Endothelial cell of umbilical vein (primary cell): ENCODE measurements around the gene XAGE2. TPM values are rescaled to one million over a fixed set of nuclear protein-coding genes. Genes with fewer than 3 reads are reported as not detected.

ENCODE experiments used
- BruUV-seq: library from RNA; stranded (reverse); fragments of 400-500 nt; replicated peaks from 2 replicates; lab custom pipeline; 2021; lab: Mats Ljungman, UMichigan
- CTCF ChIA-PET: fragments of 300-600, 350-600 bp; sonication (Branson Sonifier 250); formaldehyde crosslinking; loops from one replicate; lab custom pipeline; 2021; ENCODE audit warnings: antibody characterized with exemption, inconsistent platforms; lab: Charles Lee
- POLR2A ChIA-PET: fragments of 300-600, 350-600 bp; sonication (Branson Sonifier 250); formaldehyde crosslinking; loops from one replicate; lab custom pipeline; 2021; ENCODE audit warnings: antibody characterized with exemption, inconsistent platforms; lab: Charles Lee
- DNase-seq: peaks from one replicate; pipeline ENCODE4 v3.0.0-alpha.2; 2011; ENCODE audit warnings: low read depth, low spot score
- FAIRE-seq: peaks from 2 replicates; lab custom pipeline; 2011; peaks lifted over from hg19 to GRCh38; lab: Jason Lieb, UNC
- H2AFZ ChIP-seq: 2 replicates; pipeline ENCODE4 v1.6.0; 2012; ENCODE audit warnings: low read depth, low read length, control low read depth, inconsistent platforms
- H3K27ac ChIP-seq: 2 replicates; pipeline ENCODE4 v1.5.1; 2011; ENCODE audit warnings: low read depth, mild to moderate bottlenecking, control low read depth, low read length, moderate library complexity; ENCODE audit not compliant: insufficient read depth
- H3K27me3 ChIP-seq, 2 experiments: 2 replicates each; pipeline versions ENCODE4 v1.6.0 to v1.6.1; 2011; ENCODE audit warnings: low read length in 2 of 2, mixed read lengths in 1 of 2; ENCODE audit not compliant: control insufficient read depth in 2 of 2, insufficient read depth in 2 of 2
- H3K36me3 ChIP-seq, 2 experiments: 2 replicates in 1 of 2; 3 replicates in 1 of 2; pipeline ENCODE4 v1.5.1; 2011; ENCODE audit warnings: low read length in 2 of 2, mild to moderate bottlenecking in 1 of 2, moderate library complexity in 1 of 2; ENCODE audit not compliant: control insufficient read depth in 2 of 2, insufficient read depth in 2 of 2; ENCODE audit errors: extremely low read depth in 1 of 2
- H3K4me1 ChIP-seq: 3 replicates; pipeline ENCODE4 v1.5.1; 2011; ENCODE audit warnings: mild to moderate bottlenecking, low read length; ENCODE audit not compliant: control insufficient read depth, insufficient read depth; ENCODE audit errors: extremely low read depth
- H3K4me2 ChIP-seq: 2 replicates; pipeline ENCODE4 v1.6.1; 2011; ENCODE audit warnings: low read length, control low read depth, mixed read lengths; ENCODE audit not compliant: insufficient read depth
- H3K4me3 ChIP-seq, 3 experiments: fragments of 200-600 bp in 1 of 3; sonication (generic), shearing (Covaris generic) in 1 of 3; replicated peaks in 1 of 3; 2 replicates each; pipeline ENCODE4 v1.5.1; 2011 to 2016; ENCODE audit warnings: control low read depth in 3 of 3, low read length in 3 of 3, mild to moderate bottlenecking in 2 of 3, inconsistent platforms in 1 of 3, low read depth in 1 of 3, moderate library complexity in 1 of 3; ENCODE audit not compliant: insufficient read depth in 1 of 3
- H3K79me2 ChIP-seq: 2 replicates; pipeline ENCODE4 v1.6.0; 2012; ENCODE audit warnings: low read length, inconsistent platforms; ENCODE audit not compliant: control insufficient read depth, insufficient read depth
- H3K9ac ChIP-seq: replicated peaks from 2 replicates; pipeline ENCODE3; 2011; ENCODE audit warnings: low read length, control low read depth; ENCODE audit not compliant: insufficient read depth; ENCODE audit errors: extremely low read depth
- H3K9me1 ChIP-seq: replicated peaks from 3 replicates; pipeline ENCODE4 v1.6.0; 2011; ENCODE audit warnings: mild to moderate bottlenecking, low read length; ENCODE audit not compliant: control insufficient read depth, insufficient read depth; ENCODE audit errors: extremely low read depth
- H3K9me3 ChIP-seq: replicated peaks from 2 replicates; pipeline ENCODE4 v1.5.1; 2012; ENCODE audit warnings: low read length, inconsistent platforms; ENCODE audit not compliant: control insufficient read depth, insufficient read depth
- H4K20me1 ChIP-seq: replicated peaks from 2 replicates; pipeline ENCODE3; 2011; ENCODE audit warnings: mild to moderate bottlenecking, low read length; ENCODE audit not compliant: control insufficient read depth, insufficient read depth; ENCODE audit errors: extremely low read depth
- EZH2 ChIP-seq: IDR thresholded peaks from 2 replicates; pipeline ENCODE4 v1.6.1; 2012; ENCODE audit warnings: borderline replicate concordance, low read depth, mild to moderate bottlenecking, moderate library complexity, low read length, inconsistent platforms; ENCODE audit not compliant: severe bottlenecking
- FOS ChIP-seq: IDR thresholded peaks from 2 replicates; pipeline ENCODE4 v1.6.1; 2011; ENCODE audit warnings: mild to moderate bottlenecking, low read length, moderate library complexity, borderline replicate concordance; ENCODE audit not compliant: insufficient read depth
- GATA2 ChIP-seq: IDR thresholded peaks from 2 replicates; pipeline ENCODE4 v1.7.0; 2011; ENCODE audit warnings: low read depth, mild to moderate bottlenecking, moderate library complexity, mixed read lengths, low read length; ENCODE audit not compliant: insufficient read length, insufficient read depth
- JUN ChIP-seq: IDR thresholded peaks from 2 replicates; pipeline ENCODE4 v1.6.1; 2011; ENCODE audit warnings: borderline replicate concordance, low read depth; ENCODE audit not compliant: insufficient read length, insufficient read depth
- MAX ChIP-seq: IDR thresholded peaks from 2 replicates; pipeline ENCODE4 v1.6.1; 2011; ENCODE audit not compliant: insufficient read depth, insufficient read length
- MYC ChIP-seq: IDR thresholded peaks from one replicate; pipeline ENCODE4 v1.6.1; 2011; ENCODE audit warnings: mild to moderate bottlenecking, low read depth, low read length
- POLR2A ChIP-seq: IDR thresholded peaks from 2 replicates; pipeline ENCODE4 v1.6.1; 2012; ENCODE audit warnings: low read depth, mild to moderate bottlenecking, control low read depth, low read length
- POLR2AphosphoS5 ChIP-seq: IDR thresholded peaks from 2 replicates; pipeline ENCODE4 v1.6.1; 2012; ENCODE audit warnings: low read depth, mild to moderate bottlenecking, control low read depth, low read length, moderate library complexity; ENCODE audit not compliant: insufficient read depth
- dilution Hi-C: fragments of 300-500 bp; cut with MboI; formaldehyde crosslinking; loops from one replicate; pipeline ENCODE4 v1.15.0; 2019; ENCODE audit warnings: low sequenced_read_pairs; ENCODE audit not compliant: extremely low pct_ligation_motif_present
- intact Hi-C: fragments of 100-400 bp; cut with micrococcal nuclease; formaldehyde crosslinking; loops from one replicate; pipeline ENCODE4 v1.10.0; 2022
- polyA plus RNA-seq, 4 experiments: library from polyadenylated mRNA; depleted of rRNA in 3 of 4; stranded (reverse) in 3 of 4; unstranded in 1 of 4; fragments of >200 nt; gene quantifications; 2 replicates each; pipeline versions ENCODE4 v1.2.1 to v1.2.3, GENCODE V29; 2011 to 2012; ENCODE audit warnings: missing spikeins in 1 of 4
- total RNA-seq: library from RNA; stranded (reverse); gene quantifications from 2 replicates; pipeline ENCODE4 v1.2.3, GENCODE V29; 2021
- TF ChIP-seq, protein P1 (sequence below), 2 donors: IDR thresholded peaks; 1 replicate in 1 of 2; 2 replicates in 1 of 2; pipeline ENCODE4 v1.5.1; 2011; ENCODE audit warnings: low read length in 2 of 2, mild to moderate bottlenecking in 2 of 2, moderate library complexity in 2 of 2, control low read depth in 1 of 2, inconsistent platforms in 1 of 2, low read depth in 1 of 2; ENCODE audit not compliant: insufficient read depth in 1 of 2; ENCODE audit errors: extremely low read depth in 1 of 2

Gene XAGE2
- total and polyA plus RNA-seq, 2 donors (not counting 3 experiments of a cell fraction or from before 2014, with no cell fraction given) = not detected

- Histone ChIP-seq H3K4me3 (no peak overlapping the region), H3K36me3 (no peaks in the 10 kb centered on the region), H2AFZ (no peak overlapping the region), H3K27me3 (no peaks in the 10 kb centered on the region), H3K9me3 (no peaks in the 10 kb centered on the region), H3K9ac (no peak overlapping the region), H3K79me2 (no peaks in the 10 kb centered on the region), H4K20me1 (no peaks in the 10 kb centered on the region), H3K9me1 (no peaks in the 10 kb centered on the region), H3K4me1 (no peaks in the 10 kb centered on the region), H3K27ac (no peak overlapping the region), H3K4me2 (no peak overlapping the region)
- POLR2A ChIA-PET = no interaction called here
- CTCF ChIA-PET = no interaction called here
- no peak for TF ChIP-seq JUN
- TF ChIP-seq, protein P1, sequence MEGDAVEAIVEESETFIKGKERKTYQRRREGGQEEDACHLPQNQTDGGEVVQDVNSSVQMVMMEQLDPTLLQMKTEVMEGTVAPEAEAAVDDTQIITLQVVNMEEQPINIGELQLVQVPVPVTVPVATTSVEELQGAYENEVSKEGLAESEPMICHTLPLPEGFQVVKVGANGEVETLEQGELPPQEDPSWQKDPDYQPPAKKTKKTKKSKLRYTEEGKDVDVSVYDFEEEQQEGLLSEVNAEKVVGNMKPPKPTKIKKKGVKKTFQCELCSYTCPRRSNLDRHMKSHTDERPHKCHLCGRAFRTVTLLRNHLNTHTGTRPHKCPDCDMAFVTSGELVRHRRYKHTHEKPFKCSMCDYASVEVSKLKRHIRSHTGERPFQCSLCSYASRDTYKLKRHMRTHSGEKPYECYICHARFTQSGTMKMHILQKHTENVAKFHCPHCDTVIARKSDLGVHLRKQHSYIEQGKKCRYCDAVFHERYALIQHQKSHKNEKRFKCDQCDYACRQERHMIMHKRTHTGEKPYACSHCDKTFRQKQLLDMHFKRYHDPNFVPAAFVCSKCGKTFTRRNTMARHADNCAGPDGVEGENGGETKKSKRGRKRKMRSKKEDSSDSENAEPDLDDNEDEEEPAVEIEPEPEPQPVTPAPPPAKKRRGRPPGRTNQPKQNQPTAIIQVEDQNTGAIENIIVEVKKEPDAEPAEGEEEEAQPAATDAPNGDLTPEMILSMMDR (IDR thresholded peaks at IDR 0.05; ENCODE audit: extremely low read depth in 1 of 2, insufficient read depth in 1 of 2, low read depth in 1 of 2, low read length in 2 of 2) = no peak
- TF ChIP-seq MAX = no peak
- TF ChIP-seq EZH2 = no peak
- TF ChIP-seq POLR2A = no peak
- no peak for TF ChIP-seq POLR2AphosphoS5
- TF ChIP-seq GATA2 = no peak
- no peak for TF ChIP-seq FOS
- TF ChIP-seq MYC = no peak
- dilution Hi-C loops = no loop called here
- intact Hi-C loops = no loop called here
- DNase-seq = no peak
- no peak for FAIRE-seq
- no TSS peak for BruUV-seq
These were observed 46.5 kb downstream of the XAGE2 start for GRCh38 chrX:52415304-52415703.
